Fibroblast of lung (primary cell): ENCODE measurements around the gene CEP72. TPM values are rescaled to one million over a fixed set of nuclear protein-coding genes. Genes with fewer than 3 reads are reported as not detected.

Source experiments
- DNase-seq, 2 donors: peaks; one replicate each; pipeline versions ENCODE4 v3.0.0 to v3.0.0-alpha.2; 2010; ENCODE audit warnings: low read depth in 2 of 2
- H2AFZ ChIP-seq: 2 replicates; pipeline ENCODE4 v1.5.1; 2012; ENCODE audit warnings: low read length, control low read depth, inconsistent platforms
- H3K27ac ChIP-seq: 2 replicates; pipeline ENCODE4 v1.5.1; 2011; ENCODE audit warnings: low read length, control low read depth; ENCODE audit not compliant: insufficient read depth
- H3K27me3 ChIP-seq: 2 replicates; pipeline ENCODE4 v1.5.1; 2011; ENCODE audit warnings: mild to moderate bottlenecking, low read length; ENCODE audit not compliant: control insufficient read depth, insufficient read depth
- H3K36me3 ChIP-seq: 2 replicates; pipeline ENCODE4 v1.5.1; 2011; ENCODE audit warnings: low read length; ENCODE audit not compliant: control insufficient read depth, insufficient read depth
- H3K4me1 ChIP-seq: 2 replicates; pipeline ENCODE4 v1.5.1; 2011; ENCODE audit warnings: low read length; ENCODE audit not compliant: control insufficient read depth, insufficient read depth; ENCODE audit errors: extremely low read depth
- H3K4me2 ChIP-seq: 2 replicates; pipeline ENCODE4 v1.5.1; 2011; ENCODE audit warnings: low read length, control low read depth; ENCODE audit not compliant: insufficient read depth; ENCODE audit errors: extremely low read depth
- H3K4me3 ChIP-seq, 4 experiments: fragments of 200-600 bp in 1 of 4; sonication (generic) in 1 of 4; replicated peaks in 1 of 4; 2 replicates each; pipeline ENCODE4 v1.5.1; 2011 to 2016; ENCODE audit warnings: low read length in 4 of 4, low read depth in 3 of 4, mild to moderate bottlenecking in 3 of 4, control low read depth in 2 of 4, inconsistent platforms in 1 of 4, mixed read lengths in 1 of 4; ENCODE audit not compliant: insufficient read depth in 1 of 4; ENCODE audit errors: control extremely low read depth in 1 of 4
- H3K79me2 ChIP-seq: 2 replicates; pipeline ENCODE4 v1.5.1; 2012; ENCODE audit warnings: mild to moderate bottlenecking, low read length, inconsistent platforms; ENCODE audit not compliant: control insufficient read depth, insufficient read depth
- H3K9ac ChIP-seq: 2 replicates; pipeline ENCODE4 v1.5.1; 2011; ENCODE audit warnings: mild to moderate bottlenecking, low read length, control low read depth; ENCODE audit not compliant: insufficient read depth
- H3K9me3 ChIP-seq: 2 replicates; pipeline ENCODE4 v1.5.1; 2012; ENCODE audit warnings: low read depth, low read length; ENCODE audit not compliant: control insufficient read depth, insufficient read depth
- H4K20me1 ChIP-seq: 2 replicates; pipeline ENCODE4 v1.5.1; 2011; ENCODE audit warnings: low read length; ENCODE audit not compliant: control insufficient read depth, insufficient read depth; ENCODE audit errors: extremely low read depth
- CTCF ChIP-seq, 2 donors: IDR thresholded peaks in 1 of 2; conservative IDR thresholded peaks in 1 of 2; 1 replicate in 1 of 2; 2 replicates in 1 of 2; pipeline ENCODE4 v1.5.1; 2011 to 2012; ENCODE audit warnings: low read length in 2 of 2, control low read depth in 1 of 2, inconsistent platforms in 1 of 2, low read depth in 1 of 2, mild to moderate bottlenecking in 1 of 2
- EZH2 ChIP-seq: IDR thresholded peaks from 2 replicates; pipeline ENCODE4 v1.5.1; 2012; ENCODE audit warnings: low read length, control low read depth, mild to moderate bottlenecking; ENCODE audit errors: missing control alignments
- polyA plus RNA-seq, 2 donors: library from polyadenylated mRNA; depleted of rRNA in 1 of 2; stranded (reverse) in 1 of 2; unstranded in 1 of 2; fragments of >200 nt; gene quantifications; 2 replicates each; pipeline ENCODE4 v1.2.1, GENCODE V29; 2011 to 2012; ENCODE audit warnings: missing spikeins in 1 of 2
- total RNA-seq: library from RNA; depleted of rRNA; stranded (reverse); fragments of >200 nt; gene quantifications from 2 replicates; pipeline ENCODE4 v1.2.1, GENCODE V29; 2014

CEP72 gene
- total and polyA plus RNA-seq, 2 donors (not counting 1 experiment from before 2014, with no cell fraction given) = 0.92 to 2.5 TPM

DNA sequence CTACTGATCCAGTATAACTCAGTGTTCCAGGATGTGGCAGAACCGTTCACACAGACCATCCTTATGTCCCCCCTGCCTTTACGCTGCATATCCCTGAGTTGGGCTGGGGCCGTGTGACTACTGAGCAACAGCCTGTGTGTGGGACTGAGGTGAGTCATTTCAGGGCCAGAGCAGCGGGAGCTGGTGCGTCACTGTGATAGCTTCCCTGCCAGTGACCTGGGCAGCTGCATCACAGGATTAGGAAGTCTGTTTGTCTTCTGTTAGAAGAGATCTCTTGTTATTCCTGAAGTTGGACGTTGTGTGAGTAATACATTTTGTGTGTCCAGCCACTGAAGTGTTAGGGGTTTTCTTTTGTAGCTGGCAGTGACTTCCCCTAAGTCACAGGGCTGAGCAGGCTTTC lies 45.4 kb downstream of the CEP72 start:
- H3K4me2 ChIP-seq = no peak overlapping the region
- no peaks in the 10 kb centered on the region for H3K79me2 ChIP-seq
- peak; percentile 73 to 95 for DNase-seq
- no peaks in the 10 kb centered on the region for H3K9me3 ChIP-seq
- no peaks in the 10 kb centered on the region for H3K4me1 ChIP-seq
- no peak overlapping the region for H3K4me3 ChIP-seq
- no peak overlapping the region for H2AFZ ChIP-seq
- no peaks in the 10 kb centered on the region for H4K20me1 ChIP-seq
- TF ChIP-seq EZH2 (no peak), CTCF (conservative IDR thresholded peaks at IDR 0.05 in 1 of 2, IDR thresholded peaks at IDR 0.05 in 1 of 2; ENCODE audit: low read depth in 1 of 2, low read length in 2 of 2) (no peak)
- no peaks in the 10 kb centered on the region for H3K27me3 ChIP-seq
- peaks cover 2% of the 10 kb centered on the region for H3K36me3 ChIP-seq
- no peak overlapping the region for H3K27ac ChIP-seq
- H3K9ac ChIP-seq = no peak overlapping the region

GRCh38 chr5:658103-658502 lies 46.0 kb downstream of the CEP72 start:
- Histone ChIP-seq H3K9me3 (no peaks in the 10 kb centered on the region), H3K9ac (no peak overlapping the region), H3K36me3 (peaks cover 2% of the 10 kb centered on the region), H3K27ac (no peak overlapping the region), H3K4me3 (no peak overlapping the region), H3K4me1 (no peaks in the 10 kb centered on the region), H3K79me2 (no peaks in the 10 kb centered on the region), H4K20me1 (no peaks in the 10 kb centered on the region), H3K27me3 (no peaks in the 10 kb centered on the region), H2AFZ (no peak overlapping the region), H3K4me2 (no peak overlapping the region)
- DNase-seq = no peak
- TF ChIP-seq CTCF (conservative IDR thresholded peaks at IDR 0.05 in 1 of 2, IDR thresholded peaks at IDR 0.05 in 1 of 2; ENCODE audit: low read depth in 1 of 2, low read length in 2 of 2) (no peak), EZH2 (no peak)

DNA sequence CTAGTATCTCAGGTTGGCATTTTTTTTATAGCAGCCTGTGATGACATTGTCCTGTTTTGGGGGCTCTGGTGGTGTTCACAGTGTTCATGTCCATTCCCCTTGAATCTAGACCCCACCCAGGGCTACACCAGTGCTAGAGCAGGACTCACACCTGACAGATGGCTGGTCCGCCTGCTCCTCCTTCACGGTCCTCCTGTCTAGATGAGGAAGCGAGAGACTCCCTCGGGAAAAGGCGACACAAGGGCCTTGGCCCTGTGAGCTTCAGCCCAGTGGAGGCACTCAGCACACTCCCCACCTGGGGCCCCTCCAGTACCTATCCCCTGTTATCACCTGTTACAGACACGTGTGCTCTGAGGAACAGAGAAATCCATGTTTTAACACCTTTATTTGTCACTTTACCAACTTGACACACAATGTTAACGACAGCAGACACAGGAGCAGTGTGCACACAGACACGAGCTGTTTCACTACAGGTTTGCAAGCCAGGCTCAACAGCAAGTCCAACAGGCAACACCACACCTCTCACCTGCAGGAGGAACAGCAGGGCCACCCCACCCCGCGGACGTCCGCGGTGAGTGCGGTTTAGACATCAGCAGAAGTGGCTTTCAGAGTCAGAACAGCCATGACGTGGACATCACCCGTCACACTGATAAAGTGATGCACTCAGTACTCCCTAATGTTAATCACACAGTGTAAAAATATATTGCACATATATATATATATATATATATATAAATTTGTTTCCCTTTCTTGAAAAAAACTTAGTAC lies 47.5 kb downstream of the CEP72 start:
- Histone ChIP-seq H3K27ac (no peak overlapping the region), H2AFZ (no peak overlapping the region), H3K79me2 (no peaks in the 10 kb centered on the region), H4K20me1 (no peaks in the 10 kb centered on the region), H3K9ac (no peak overlapping the region), H3K4me3 (no peak overlapping the region), H3K36me3 (no peaks in the 10 kb centered on the region), H3K4me2 (no peak overlapping the region), H3K4me1 (no peaks in the 10 kb centered on the region), H3K9me3 (no peaks in the 10 kb centered on the region), H3K27me3 (no peaks in the 10 kb centered on the region)
- TF ChIP-seq CTCF (conservative IDR thresholded peaks at IDR 0.05 in 1 of 2, IDR thresholded peaks at IDR 0.05 in 1 of 2; ENCODE audit: low read depth in 1 of 2, low read length in 2 of 2) (no peak), EZH2 (no peak)
- no peak for DNase-seq
